Measurements from ENCODE around the gene CYP24A1.
A peak's percentile ranks its signal among the peaks of the same experiment; 100 is the strongest.

The CYP24A1 gene

GRCh38 chr20:54201268-54201846 lies 27.6 kb upstream of the CYP24A1 start:
- DNase-seq (ENCODE audit: low spot score), result no peak
- no peak for TF ChIP-seq CTCF (IDR thresholded peaks at IDR 0.05; ENCODE audit: extremely low read depth, missing control alignments)

- DNase-seq (ENCODE audit: low spot score), result no peak
- no peak for TF ChIP-seq CTCF (IDR thresholded peaks at IDR 0.05; ENCODE audit: extremely low read depth, missing control alignments)
Observed at GRCh38 chr20:54200487-54201267, 26.9 kb upstream of the CYP24A1 start.

GRCh38 chr20:54199721-54200176 lies 26.0 kb upstream of the CYP24A1 start:
- peak; percentile 87 for TF ChIP-seq CTCF (IDR thresholded peaks at IDR 0.05; ENCODE audit: extremely low read depth, missing control alignments)

GRCh38 chr20:54199283-54199682 lies 25.5 kb upstream of the CYP24A1 start:
- no peak for TF ChIP-seq CTCF (IDR thresholded peaks at IDR 0.05; ENCODE audit: extremely low read depth, missing control alignments)
- no peak for DNase-seq (ENCODE audit: low spot score)

More at GRCh38 chr20:54199721-54200176, 26.0 kb upstream of the CYP24A1 start:
- peak; percentile 67 for DNase-seq (ENCODE audit: low spot score)

- TF ChIP-seq CTCF (IDR thresholded peaks at IDR 0.05; ENCODE audit: extremely low read depth, missing control alignments), result no peak
- DNase-seq (ENCODE audit: low spot score), result no peak
Observed at GRCh38 chr20:54197621-54198604, 24.1 kb upstream of the CYP24A1 start.

GRCh38 chr20:54195483-54196472 lies 22.0 kb upstream of the CYP24A1 start:
- no peak for DNase-seq (ENCODE audit: low spot score)
- no peak for TF ChIP-seq CTCF (IDR thresholded peaks at IDR 0.05; ENCODE audit: extremely low read depth, missing control alignments)

All from GM20000 (cell line).